ACC112 (cell line): Measurements from ENCODE around the gene CUEDC2.

ENCODE experiments used
- H2AFZ ChIP-seq: fragments of 200-600 bp; sonication (generic); one replicate; pipeline ENCODE4 v1.6.0; 2017; ENCODE audit warnings: antibody characterized with exemption, low read length; ENCODE audit not compliant: unreplicated experiment
- H3K27ac ChIP-seq: fragments of 200-600 bp; sonication (generic); 2 replicates; pipeline ENCODE4 v1.5.1; 2014; ENCODE audit warnings: low read depth, mild to moderate bottlenecking, antibody characterized with exemption, low read length, moderate library complexity
- H3K27me3 ChIP-seq: fragments of 200-600 bp; sonication (generic); 2 replicates; pipeline ENCODE4 v1.6.1; 2014; ENCODE audit warnings: mild to moderate bottlenecking, antibody characterized with exemption, low read length, moderate library complexity, mixed read lengths; ENCODE audit not compliant: insufficient read depth
- H3K36me3 ChIP-seq: fragments of 200-600 bp; sonication (generic); 2 replicates; pipeline ENCODE4 v1.6.1; 2016; ENCODE audit warnings: mild to moderate bottlenecking, antibody characterized with exemption, low read length, moderate library complexity, mixed read lengths; ENCODE audit not compliant: insufficient read depth
- H3K4me1 ChIP-seq: fragments of 200-600 bp; sonication (generic); one replicate; pipeline ENCODE4 v1.6.1; 2016; ENCODE audit warnings: low read length, mixed read lengths; ENCODE audit not compliant: insufficient read depth, unreplicated experiment, control insufficient read depth
- H3K4me3 ChIP-seq: fragments of 200-600 bp; sonication (generic); 2 replicates; pipeline ENCODE4 v1.5.1; 2014; ENCODE audit warnings: mild to moderate bottlenecking, low read depth, low read length
- H3K79me2 ChIP-seq: fragments of 200-600 bp; sonication (generic); one replicate; pipeline ENCODE4 v1.6.0; 2016; ENCODE audit warnings: low read length; ENCODE audit not compliant: control insufficient read depth, unreplicated experiment, insufficient read depth

Gene CUEDC2

DNA sequence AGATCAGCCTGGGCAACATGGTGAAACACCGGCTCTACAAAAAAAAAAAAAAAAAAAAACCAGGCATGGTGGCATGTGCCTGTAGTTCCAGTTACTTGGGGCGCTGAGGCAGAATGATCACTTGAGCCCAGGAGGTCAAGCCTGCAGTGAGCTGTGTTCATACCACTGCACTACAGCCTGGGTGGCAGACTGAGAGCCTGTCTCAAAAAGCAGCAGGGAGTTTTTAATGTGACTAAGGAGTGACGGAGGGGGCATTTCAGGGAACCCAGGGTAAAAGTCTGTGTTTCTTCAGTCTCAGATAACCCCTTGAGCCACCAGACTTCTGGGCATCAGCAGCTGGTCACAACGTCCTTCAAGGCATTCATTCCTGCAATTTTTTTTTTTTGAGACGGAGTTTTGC, 21.1 kb upstream of the CUEDC2 start:
- H3K79me2 ChIP-seq = peaks cover 2% of the 10 kb centered on the region
- no peaks in the 10 kb centered on the region for H3K36me3 ChIP-seq
- peak overlapping the region; percentile 70 for H3K27ac ChIP-seq
- H3K27me3 ChIP-seq = no peaks in the 10 kb centered on the region
- 0 out of 2 replicates have a peak overlapping the region, but pooled peaks have one; percentile 13 for H3K4me3 ChIP-seq
- no peak overlapping the region for H2AFZ ChIP-seq
- peaks cover 44% of the 10 kb centered on the region for H3K4me1 ChIP-seq

DNA sequence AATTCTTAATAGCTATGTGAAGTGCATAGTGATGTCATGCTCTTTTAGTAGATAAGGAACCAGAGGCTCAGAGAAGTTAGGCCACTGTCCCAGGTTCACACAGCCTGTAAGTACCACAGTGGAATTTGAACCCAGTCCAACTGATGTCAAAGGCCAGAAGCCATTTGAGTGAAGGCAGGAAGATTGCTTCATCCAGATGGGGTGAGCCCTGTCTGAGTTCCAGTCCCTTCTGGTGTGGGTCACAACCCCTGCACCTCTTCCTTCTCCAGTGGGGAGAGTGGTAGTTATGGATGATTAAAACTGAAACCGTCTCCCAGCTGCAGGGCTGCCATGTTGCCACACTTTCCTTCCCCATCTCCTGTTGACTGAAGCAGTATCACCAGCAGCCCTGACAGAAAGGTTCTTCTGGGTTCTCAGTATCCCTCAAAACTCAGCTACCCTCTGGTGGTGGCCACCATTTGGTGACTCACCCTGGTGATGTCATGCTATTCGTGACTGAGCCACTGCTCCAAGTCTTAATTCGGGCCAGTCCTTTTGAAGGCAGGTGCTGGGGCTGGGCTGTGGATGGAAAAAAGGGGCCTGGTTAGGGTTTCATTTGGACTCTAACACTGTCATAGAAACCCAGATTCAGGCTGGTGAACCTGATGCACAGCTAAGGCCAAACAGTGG, 20.4 kb upstream of the CUEDC2 start:
- no peaks in the 10 kb centered on the region for H3K36me3 ChIP-seq
- 0 out of 2 replicates have a peak overlapping the region, but pooled peaks have one; percentile 9 for H3K4me3 ChIP-seq
- H2AFZ ChIP-seq = no peak overlapping the region
- no peaks in the 10 kb centered on the region for H3K27me3 ChIP-seq
- H3K79me2 ChIP-seq = peaks cover 2% of the 10 kb centered on the region
- peak overlapping the region; percentile 70 for H3K27ac ChIP-seq
- H3K4me1 ChIP-seq = peaks cover 44% of the 10 kb centered on the region

DNA sequence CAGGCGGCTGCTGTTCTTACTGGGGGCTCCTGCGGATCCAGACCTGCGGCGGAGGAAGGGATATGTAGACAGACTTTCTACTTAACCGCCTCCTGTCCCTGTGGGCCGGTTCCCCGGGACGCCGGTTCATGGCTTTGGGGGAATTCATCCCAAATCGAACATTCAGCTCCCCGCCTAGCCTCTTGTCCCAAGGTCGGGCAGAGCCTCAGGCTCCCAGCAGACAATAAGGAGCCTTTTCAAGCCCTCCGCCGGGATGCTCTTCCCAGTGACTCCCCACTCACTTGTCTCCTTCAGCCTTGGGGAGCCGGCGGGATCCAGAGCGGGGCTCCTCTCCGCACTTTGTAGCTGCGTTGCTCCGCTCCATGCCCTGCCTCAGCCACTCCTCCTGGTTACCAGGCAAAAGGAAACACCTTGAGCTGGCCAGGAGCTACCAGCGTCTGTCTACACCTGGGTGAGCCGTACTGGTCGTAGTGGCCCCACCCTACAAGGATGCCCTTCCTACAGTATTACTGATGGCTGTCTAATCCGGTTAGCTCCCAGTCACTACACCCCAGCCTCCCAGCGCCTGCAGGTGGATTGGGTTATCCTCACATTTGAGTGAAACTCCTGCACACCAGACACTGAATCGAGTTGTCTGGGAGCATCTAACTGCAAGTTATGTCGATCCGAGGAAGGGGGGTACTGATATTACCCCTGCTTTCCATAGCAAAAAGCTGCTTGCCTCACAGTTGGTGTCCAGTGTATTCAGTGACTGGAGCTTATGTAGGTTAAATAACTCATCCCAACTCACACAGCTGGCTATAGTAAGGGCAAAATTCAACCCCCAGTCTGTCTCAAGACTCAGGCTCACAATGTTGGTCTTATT, 19.0 kb upstream of the CUEDC2 start, which contains the start of gene C10orf95:
Gene C10orf95 (minus strand): TSS at position 439 of the 865 bp plus-strand sequence. CDS start 450 bp downstream, outside the sequence.
- peaks cover 2% of the 10 kb centered on the region for H3K79me2 ChIP-seq
- peak within 1 kb of the TSS; percentile 99 for H3K4me3 ChIP-seq
- no peaks in the 10 kb centered on the region for H3K27me3 ChIP-seq
- no peaks in the 10 kb centered on the region for H3K36me3 ChIP-seq
- H2AFZ ChIP-seq = peak within 1 kb of the TSS; percentile 93
- H3K27ac ChIP-seq = peak within 1 kb of the TSS; percentile 70; the same call in 1 of the 2 replicates
- peaks cover 42% of the 10 kb centered on the region for H3K4me1 ChIP-seq

DNA sequence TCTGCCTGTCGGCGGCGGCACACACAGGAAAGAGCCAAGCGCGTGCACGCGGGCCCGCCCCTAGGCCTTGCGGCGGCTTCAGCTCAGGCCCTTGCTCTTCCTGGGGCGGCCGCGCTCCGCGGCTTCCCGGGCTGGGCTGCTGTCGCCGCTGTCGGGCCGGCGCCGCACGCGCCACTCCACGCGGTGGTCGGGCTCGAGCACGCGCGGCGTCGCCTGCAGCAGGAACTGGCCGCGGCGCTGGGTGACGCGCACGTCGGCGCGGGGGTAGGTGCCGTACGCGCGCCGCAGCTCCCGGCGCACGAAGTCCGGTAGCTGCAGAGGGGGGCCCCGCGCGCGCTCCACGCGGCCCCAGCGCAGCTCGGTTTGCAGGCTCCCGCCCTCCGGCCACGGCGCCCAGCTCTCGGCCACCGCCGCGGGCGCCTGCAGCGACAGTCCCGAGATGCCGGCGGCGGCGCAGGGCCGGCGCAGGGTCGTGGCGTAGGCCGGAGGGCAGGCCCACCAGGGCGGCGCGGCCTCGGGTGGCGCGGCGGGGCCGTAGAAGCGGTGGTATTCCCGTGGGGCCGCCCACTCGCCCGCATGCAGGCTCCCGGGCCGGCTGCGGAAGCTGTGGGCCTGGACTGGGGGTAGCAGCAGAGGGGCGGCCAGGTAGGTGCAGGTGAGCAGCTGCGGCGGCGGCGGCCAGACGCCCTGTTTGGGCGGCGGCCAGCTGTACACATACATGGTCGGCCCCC, 18.2 kb upstream of the CUEDC2 start:
- peak overlapping the region; percentile 99 for H3K4me3 ChIP-seq
- peaks cover 34% of the 10 kb centered on the region for H3K4me1 ChIP-seq
- H3K79me2 ChIP-seq = peaks cover 2% of the 10 kb centered on the region
- no peaks in the 10 kb centered on the region for H3K27me3 ChIP-seq
- H2AFZ ChIP-seq = peak overlapping the region; percentile 93
- no peaks in the 10 kb centered on the region for H3K36me3 ChIP-seq
- H3K27ac ChIP-seq = no peak overlapping the region

DNA sequence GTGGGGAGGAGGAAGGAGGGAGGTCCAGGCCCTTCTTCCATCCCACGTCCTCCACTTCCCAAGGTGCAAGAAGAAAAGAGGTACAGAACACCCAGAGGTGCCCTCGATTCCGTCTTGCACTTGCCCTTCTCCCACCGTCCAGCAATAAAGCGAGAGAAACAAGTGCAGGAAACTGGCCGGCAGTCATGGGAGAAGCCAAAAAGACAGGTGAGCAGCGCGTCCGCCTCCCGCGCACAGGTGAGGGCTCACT, 17.7 kb upstream of the CUEDC2 start:
- Histone ChIP-seq H3K27ac (no peak overlapping the region), H3K27me3 (no peaks in the 10 kb centered on the region), H2AFZ (peak overlapping the region; percentile 93), H3K79me2 (peaks cover 2% of the 10 kb centered on the region), H3K4me1 (peaks cover 30% of the 10 kb centered on the region), H3K36me3 (no peaks in the 10 kb centered on the region), H3K4me3 (peak overlapping the region; percentile 99)

DNA sequence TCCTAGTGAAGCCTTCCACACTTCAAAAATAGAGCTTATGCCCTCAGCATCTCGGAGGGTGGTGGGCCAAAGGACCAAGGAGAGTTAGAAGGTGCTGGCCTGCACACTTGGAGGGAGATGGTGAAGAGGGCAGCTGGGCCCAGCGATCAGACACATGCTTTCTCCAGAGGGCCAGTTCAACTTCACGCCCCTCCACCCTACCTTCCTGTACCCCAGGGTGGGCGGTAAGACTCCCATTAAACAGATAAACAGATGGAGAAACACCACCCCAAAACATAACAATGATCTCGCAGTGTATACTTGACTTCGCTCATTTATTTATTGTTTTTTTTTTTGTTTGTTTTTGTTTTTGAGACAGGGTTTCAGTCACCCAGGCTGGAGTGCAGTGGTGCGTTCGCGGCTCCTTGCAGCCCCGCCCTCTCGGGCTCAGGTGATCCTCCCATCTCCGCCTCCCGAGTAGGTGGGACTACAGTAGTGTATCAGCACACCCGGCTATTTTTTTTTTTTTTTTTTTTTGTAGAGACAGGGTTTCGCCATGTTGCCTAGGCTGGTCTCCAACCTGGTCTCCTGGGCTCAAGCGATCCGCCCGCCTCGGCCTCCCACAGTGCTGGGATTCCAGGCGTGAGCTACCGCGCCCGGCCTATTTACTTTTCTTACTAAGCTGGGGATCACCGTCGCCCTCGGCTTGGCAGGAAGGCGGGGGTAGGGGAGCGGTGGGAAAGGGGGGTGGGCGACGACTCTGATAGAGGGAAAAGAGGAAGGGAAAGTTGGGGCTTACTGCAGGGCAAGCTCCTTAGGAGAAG, 17.1 kb upstream of the CUEDC2 start:
- Histone ChIP-seq H3K36me3 (no peaks in the 10 kb centered on the region), H3K27me3 (no peaks in the 10 kb centered on the region), H3K79me2 (peaks cover 2% of the 10 kb centered on the region), H3K4me3 (peak overlapping the region; percentile 99), H3K27ac (no peak overlapping the region), H3K4me1 (peaks cover 29% of the 10 kb centered on the region), H2AFZ (peak overlapping the region; percentile 93)

DNA sequence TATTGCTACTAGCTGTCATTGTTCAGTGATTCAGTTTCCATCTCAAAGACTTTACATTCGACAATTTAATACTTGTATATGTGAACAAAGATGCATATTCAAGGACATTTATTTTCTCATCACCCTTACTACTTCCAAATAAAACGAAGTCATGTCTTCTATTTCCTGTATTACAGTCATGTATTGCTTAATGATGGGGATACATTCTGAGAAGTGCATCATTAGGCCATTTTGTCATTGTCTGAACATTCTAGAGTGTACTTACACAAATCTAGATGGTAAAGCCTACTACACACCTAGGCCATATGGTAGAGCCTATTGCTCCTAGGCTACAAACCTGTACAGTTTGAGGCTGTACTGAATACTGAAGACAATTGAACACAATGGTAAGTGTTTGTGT, 12.5 kb upstream of the CUEDC2 start:
- no peak overlapping the region for H3K27ac ChIP-seq
- H3K4me3 ChIP-seq = no peak overlapping the region
- H3K79me2 ChIP-seq = no peaks in the 10 kb centered on the region
- no peak overlapping the region for H2AFZ ChIP-seq
- peaks cover 5% of the 10 kb centered on the region for H3K4me1 ChIP-seq
- H3K27me3 ChIP-seq = no peaks in the 10 kb centered on the region
- H3K36me3 ChIP-seq = no peaks in the 10 kb centered on the region

DNA sequence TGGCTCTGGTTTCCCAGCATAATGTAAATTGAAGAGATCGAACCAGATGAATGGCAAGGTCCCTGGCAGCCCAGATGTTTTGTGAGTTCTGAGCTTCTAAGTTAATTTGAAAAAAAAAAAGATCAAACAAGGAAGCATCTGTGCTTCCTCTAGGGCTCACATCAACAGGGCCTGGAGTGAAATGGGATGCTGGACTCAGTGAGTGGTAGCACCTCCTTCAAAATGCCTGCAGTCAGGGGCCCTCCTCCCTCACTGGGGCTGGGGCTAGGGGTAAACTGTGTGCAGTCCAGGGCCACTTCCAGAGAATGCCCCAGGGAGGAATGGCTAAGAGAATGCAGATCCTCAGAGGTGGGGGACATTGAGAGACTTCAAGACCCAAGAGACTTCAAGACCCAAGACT, 6.0 kb upstream of the CUEDC2 start:
- Histone ChIP-seq H3K36me3 (0 out of 2 replicates have a peak, but pooled peaks cover 3% of the 10 kb centered on the region), H3K4me3 (no peak overlapping the region; the same call in 1 of the 2 replicates), H3K27me3 (no peaks in the 10 kb centered on the region), H2AFZ (no peak overlapping the region), H3K4me1 (peaks cover 16% of the 10 kb centered on the region), H3K79me2 (peaks cover 9% of the 10 kb centered on the region), H3K27ac (no peak overlapping the region)

DNA sequence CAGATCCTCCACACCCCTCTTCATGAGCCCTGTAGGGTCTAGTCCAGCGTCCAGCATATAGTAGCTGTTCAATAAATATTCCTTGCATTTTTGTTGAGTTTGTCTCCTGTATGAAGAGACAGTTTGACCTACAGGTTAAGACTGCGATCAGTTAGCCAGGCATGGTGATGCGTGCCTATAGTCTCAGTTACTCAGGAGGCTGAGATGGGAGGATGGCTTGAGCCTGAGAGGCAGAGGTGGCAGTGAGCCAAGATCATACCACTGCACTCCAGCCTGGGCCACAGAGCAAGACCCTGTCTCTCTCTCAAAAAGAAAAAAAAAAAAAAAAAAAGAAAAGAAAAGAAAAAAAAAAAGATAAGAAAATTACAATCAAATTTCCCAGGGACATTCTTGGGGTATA, 5.1 kb upstream of the CUEDC2 start:
- H3K36me3 ChIP-seq = 0 out of 2 replicates have a peak, but pooled peaks cover 3% of the 10 kb centered on the region
- H3K4me3 ChIP-seq = peak overlapping the region; percentile 2; the same call in 1 of the 2 replicates
- H3K27ac ChIP-seq = no peak overlapping the region
- H3K79me2 ChIP-seq = peaks cover 9% of the 10 kb centered on the region
- no peaks in the 10 kb centered on the region for H3K27me3 ChIP-seq
- H3K4me1 ChIP-seq = peaks cover 16% of the 10 kb centered on the region
- no peak overlapping the region for H2AFZ ChIP-seq

DNA sequence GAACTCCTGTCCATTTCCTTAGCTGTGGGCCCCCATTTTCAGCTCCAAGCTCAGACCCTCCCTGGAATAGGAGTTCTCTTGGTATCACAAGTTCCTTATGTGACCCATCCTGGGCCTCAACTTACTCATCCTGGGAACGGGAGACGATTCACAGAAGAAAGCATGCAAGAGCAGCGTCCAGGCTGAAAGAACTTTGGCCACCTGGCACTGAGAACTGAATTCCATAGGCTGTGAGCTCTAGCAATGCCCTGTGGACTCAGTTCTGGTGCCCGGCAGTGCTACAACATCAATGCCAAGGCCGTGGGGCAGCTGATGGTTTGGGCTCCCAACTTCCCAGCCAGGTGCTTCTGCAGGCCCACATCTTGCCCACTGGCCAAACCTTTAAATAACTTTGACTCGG, 3.9 kb upstream of the CUEDC2 start:
- peaks cover 20% of the 10 kb centered on the region for H3K79me2 ChIP-seq
- peaks cover 19% of the 10 kb centered on the region for H3K4me1 ChIP-seq
- peak overlapping the region; percentile 78 for H3K4me3 ChIP-seq
- 0 out of 2 replicates have a peak, but pooled peaks cover 3% of the 10 kb centered on the region for H3K36me3 ChIP-seq
- no peak overlapping the region; the same call in 1 of the 2 replicates for H3K27ac ChIP-seq
- H2AFZ ChIP-seq = no peak overlapping the region
- H3K27me3 ChIP-seq = no peaks in the 10 kb centered on the region
